Measurements from ENCODE around the gene PEAK1.

Gene PEAK1

DNA sequence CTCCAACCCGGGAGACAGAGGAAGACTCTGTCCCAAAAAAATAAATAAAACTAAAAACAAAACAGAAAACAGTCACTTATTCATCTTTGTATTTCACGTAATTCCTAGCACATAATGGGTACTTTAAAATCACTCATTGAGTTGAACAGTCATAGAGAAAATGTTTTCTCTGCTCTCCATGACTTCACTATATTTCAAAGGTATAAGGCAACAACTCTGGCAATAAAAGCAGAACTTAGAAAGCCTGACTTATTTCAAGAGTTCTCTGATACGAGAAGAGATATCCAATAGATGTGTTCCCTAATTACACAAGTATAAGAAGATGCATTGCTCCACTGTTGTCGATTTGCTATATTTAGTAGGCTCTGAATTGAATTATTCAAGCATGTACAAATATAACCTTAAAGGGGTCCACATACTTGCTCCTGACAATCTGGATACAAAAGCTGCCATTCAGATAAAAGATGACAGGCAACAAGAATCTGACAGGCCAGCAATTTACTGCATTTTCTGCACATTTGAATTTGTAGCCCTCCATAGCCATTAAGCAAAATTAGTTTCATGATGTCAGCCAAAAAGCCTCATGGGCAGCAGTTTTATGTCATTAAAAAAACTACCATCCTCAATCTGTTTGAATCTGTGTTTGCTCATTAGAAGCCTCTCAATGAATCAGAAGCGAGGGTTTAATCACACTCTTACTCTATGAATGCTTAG lies 47.9 kb downstream of the PEAK1 start:
- H3K4me3 ChIP-seq (ENCODE audit: low read depth in 1 of 2, low read length in 2 of 2): no peak overlapping the region
- H3K4me1 ChIP-seq (ENCODE audit: insufficient read depth, low read length): no peaks in the 10 kb centered on the region
- no peaks in the 10 kb centered on the region for H3K27me3 ChIP-seq (ENCODE audit: control insufficient read depth in 1 of 2, insufficient read depth in 2 of 2, low read length in 2 of 2)
- H3K9ac ChIP-seq (ENCODE audit: low read length): no peak overlapping the region
- no peaks in the 10 kb centered on the region for H3K9me3 ChIP-seq (ENCODE audit: low read length)
- no peak overlapping the region for H3K27ac ChIP-seq (ENCODE audit: low read depth, low read length)
- H3K36me3 ChIP-seq (ENCODE audit: insufficient read depth, low read length): no peaks in the 10 kb centered on the region

GRCh38 chr15:77370580-77370979 lies 49.3 kb downstream of the PEAK1 start:
- no peak overlapping the region for H3K4me3 ChIP-seq (ENCODE audit: low read depth in 1 of 2, low read length in 2 of 2)
- no peaks in the 10 kb centered on the region for H3K4me1 ChIP-seq (ENCODE audit: insufficient read depth, low read length)

DNA sequence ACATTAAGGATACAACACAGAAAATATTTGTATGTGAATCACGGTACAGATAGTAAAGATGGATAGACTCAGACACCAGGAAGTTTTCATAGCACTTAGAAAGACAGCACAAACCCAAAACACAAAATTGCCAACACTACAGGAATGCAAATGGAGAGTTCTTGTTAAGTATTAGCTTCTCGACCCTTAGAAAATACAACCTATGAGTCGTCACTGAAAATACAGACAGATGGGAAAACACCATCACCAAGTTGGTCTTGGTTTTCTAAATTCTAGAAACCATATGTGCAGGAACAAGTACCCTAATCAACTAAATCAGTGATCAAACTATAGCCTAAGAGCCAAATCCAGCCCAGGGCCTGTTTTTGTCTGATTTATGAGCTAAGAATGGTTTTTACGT lies 50.7 kb downstream of the PEAK1 start:
- no peaks in the 10 kb centered on the region for H3K9me3 ChIP-seq (ENCODE audit: low read length)
- H3K4me1 ChIP-seq (ENCODE audit: insufficient read depth, low read length): no peaks in the 10 kb centered on the region
- H3K27me3 ChIP-seq (ENCODE audit: control insufficient read depth in 1 of 2, insufficient read depth in 2 of 2, low read length in 2 of 2): no peaks in the 10 kb centered on the region
- no peak overlapping the region for H3K4me3 ChIP-seq (ENCODE audit: low read depth in 1 of 2, low read length in 2 of 2)
- H3K9ac ChIP-seq (ENCODE audit: low read length): no peak overlapping the region
- H3K36me3 ChIP-seq (ENCODE audit: insufficient read depth, low read length): no peaks in the 10 kb centered on the region
- no peak overlapping the region for H3K27ac ChIP-seq (ENCODE audit: low read depth, low read length)

More at GRCh38 chr15:77370580-77370979, 49.3 kb downstream of the PEAK1 start:
- H3K9me3 ChIP-seq (ENCODE audit: low read length): no peaks in the 10 kb centered on the region
- no peaks in the 10 kb centered on the region for H3K27me3 ChIP-seq (ENCODE audit: control insufficient read depth in 1 of 2, insufficient read depth in 2 of 2, low read length in 2 of 2)
- no peak overlapping the region for H3K27ac ChIP-seq (ENCODE audit: low read depth, low read length)
- H3K9ac ChIP-seq (ENCODE audit: low read length): no peak overlapping the region
- H3K36me3 ChIP-seq (ENCODE audit: insufficient read depth, low read length): no peaks in the 10 kb centered on the region

- Histone ChIP-seq H3K4me3 (ENCODE audit: low read depth in 1 of 2, low read length in 2 of 2) (no peak overlapping the region), H3K4me1 (ENCODE audit: insufficient read depth, low read length) (no peaks in the 10 kb centered on the region), H3K27me3 (ENCODE audit: control insufficient read depth in 1 of 2, insufficient read depth in 2 of 2, low read length in 2 of 2) (no peaks in the 10 kb centered on the region), H3K36me3 (ENCODE audit: insufficient read depth, low read length) (no peaks in the 10 kb centered on the region), H3K27ac (ENCODE audit: low read depth, low read length) (no peak overlapping the region), H3K9ac (ENCODE audit: low read length) (no peak overlapping the region), H3K9me3 (ENCODE audit: low read length) (no peaks in the 10 kb centered on the region)
Measured at GRCh38 chr15:77367631-77368030, 52.3 kb downstream of the PEAK1 start.

DNA sequence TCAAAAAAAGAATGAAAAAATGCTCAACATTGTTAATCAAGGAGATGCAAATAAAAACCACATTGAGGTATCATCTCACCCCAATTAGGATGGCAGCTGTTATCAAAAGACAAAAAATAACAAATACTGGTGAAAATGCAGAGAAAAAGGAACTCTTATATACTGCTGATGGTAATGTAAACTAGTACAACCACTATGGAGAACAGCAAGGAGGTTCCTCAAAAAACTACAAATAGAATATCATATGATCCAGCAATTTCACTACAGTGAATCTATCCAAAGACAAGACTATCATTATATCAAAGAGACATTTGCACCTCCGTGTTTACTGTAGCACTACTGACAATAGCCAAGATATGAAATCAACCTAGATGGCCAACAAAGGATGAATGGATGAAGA lies 58.4 kb downstream of the PEAK1 start:
- Histone ChIP-seq H3K9ac (ENCODE audit: low read length) (no peak overlapping the region), H3K27me3 (ENCODE audit: control insufficient read depth in 1 of 2, insufficient read depth in 2 of 2, low read length in 2 of 2) (no peaks in the 10 kb centered on the region), H3K36me3 (ENCODE audit: insufficient read depth, low read length) (no peaks in the 10 kb centered on the region), H3K4me3 (ENCODE audit: low read depth in 1 of 2, low read length in 2 of 2) (no peak overlapping the region), H3K9me3 (ENCODE audit: low read length) (no peaks in the 10 kb centered on the region), H3K27ac (ENCODE audit: low read depth, low read length) (no peak overlapping the region), H3K4me1 (ENCODE audit: insufficient read depth, low read length) (no peaks in the 10 kb centered on the region)

GRCh38 chr15:77358545-77359240 lies 61.2 kb downstream of the PEAK1 start:
- Histone ChIP-seq H3K27me3 (ENCODE audit: control insufficient read depth in 1 of 2, insufficient read depth in 2 of 2, low read length in 2 of 2) (no peaks in the 10 kb centered on the region), H3K9ac (ENCODE audit: low read length) (no peak overlapping the region), H3K4me1 (ENCODE audit: insufficient read depth, low read length) (no peaks in the 10 kb centered on the region), H3K36me3 (ENCODE audit: insufficient read depth, low read length) (no peaks in the 10 kb centered on the region), H3K9me3 (ENCODE audit: low read length) (no peaks in the 10 kb centered on the region), H3K4me3 (ENCODE audit: low read depth in 1 of 2, low read length in 2 of 2) (no peak overlapping the region), H3K27ac (ENCODE audit: low read depth, low read length) (no peak overlapping the region)

- Histone ChIP-seq H3K36me3 (ENCODE audit: insufficient read depth, low read length) (no peaks in the 10 kb centered on the region), H3K27ac (ENCODE audit: low read depth, low read length) (no peak overlapping the region), H3K27me3 (ENCODE audit: control insufficient read depth in 1 of 2, insufficient read depth in 2 of 2, low read length in 2 of 2) (no peaks in the 10 kb centered on the region), H3K4me1 (ENCODE audit: insufficient read depth, low read length) (no peaks in the 10 kb centered on the region), H3K9me3 (ENCODE audit: low read length) (no peaks in the 10 kb centered on the region), H3K4me3 (ENCODE audit: low read depth in 1 of 2, low read length in 2 of 2) (no peak overlapping the region), H3K9ac (ENCODE audit: low read length) (no peak overlapping the region)
Measured at GRCh38 chr15:77356305-77356704, 63.6 kb downstream of the PEAK1 start.

DNA sequence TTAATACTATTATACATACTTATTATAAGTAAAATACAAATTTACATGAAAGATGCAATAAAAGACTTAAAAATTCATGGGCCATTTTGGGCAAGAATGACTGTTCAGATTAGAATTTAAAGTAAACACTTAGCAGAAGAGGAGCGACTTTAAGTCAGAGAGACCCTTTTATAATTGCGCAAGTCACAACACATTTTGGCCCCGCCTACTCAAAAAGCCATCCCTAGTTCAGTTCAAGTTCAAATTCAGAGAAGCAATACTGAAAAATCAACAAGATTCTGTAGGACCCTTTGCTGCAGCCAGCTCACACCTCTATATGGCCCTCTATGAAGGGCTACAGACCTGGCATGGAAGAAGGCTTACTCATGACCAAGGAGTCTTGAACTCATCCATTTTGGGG lies 64.6 kb downstream of the PEAK1 start:
- Histone ChIP-seq H3K36me3 (ENCODE audit: insufficient read depth, low read length) (no peaks in the 10 kb centered on the region), H3K27me3 (ENCODE audit: control insufficient read depth in 1 of 2, insufficient read depth in 2 of 2, low read length in 2 of 2) (no peaks in the 10 kb centered on the region), H3K27ac (ENCODE audit: low read depth, low read length) (no peak overlapping the region), H3K9me3 (ENCODE audit: low read length) (no peaks in the 10 kb centered on the region), H3K9ac (ENCODE audit: low read length) (no peak overlapping the region), H3K4me1 (ENCODE audit: insufficient read depth, low read length) (no peaks in the 10 kb centered on the region), H3K4me3 (ENCODE audit: low read depth in 1 of 2, low read length in 2 of 2) (no peak overlapping the region)

GRCh38 chr15:77354063-77354462 lies 65.8 kb downstream of the PEAK1 start:
- Histone ChIP-seq H3K27me3 (ENCODE audit: control insufficient read depth in 1 of 2, insufficient read depth in 2 of 2, low read length in 2 of 2) (no peaks in the 10 kb centered on the region), H3K4me3 (ENCODE audit: low read depth in 1 of 2, low read length in 2 of 2) (no peak overlapping the region), H3K27ac (ENCODE audit: low read depth, low read length) (no peak overlapping the region), H3K9ac (ENCODE audit: low read length) (no peak overlapping the region), H3K9me3 (ENCODE audit: low read length) (no peaks in the 10 kb centered on the region), H3K4me1 (ENCODE audit: insufficient read depth, low read length) (no peaks in the 10 kb centered on the region), H3K36me3 (ENCODE audit: insufficient read depth, low read length) (no peaks in the 10 kb centered on the region)

- H3K9ac ChIP-seq (ENCODE audit: low read length): no peak overlapping the region
- H3K36me3 ChIP-seq (ENCODE audit: insufficient read depth, low read length): no peaks in the 10 kb centered on the region
- H3K9me3 ChIP-seq (ENCODE audit: low read length): no peaks in the 10 kb centered on the region
- no peak overlapping the region for H3K4me3 ChIP-seq (ENCODE audit: low read depth in 1 of 2, low read length in 2 of 2)
- no peaks in the 10 kb centered on the region for H3K4me1 ChIP-seq (ENCODE audit: insufficient read depth, low read length)
- no peaks in the 10 kb centered on the region for H3K27me3 ChIP-seq (ENCODE audit: control insufficient read depth in 1 of 2, insufficient read depth in 2 of 2, low read length in 2 of 2)
- no peak overlapping the region for H3K27ac ChIP-seq (ENCODE audit: low read depth, low read length)
Measured at GRCh38 chr15:77352887-77353286, 67.0 kb downstream of the PEAK1 start.

DNA sequence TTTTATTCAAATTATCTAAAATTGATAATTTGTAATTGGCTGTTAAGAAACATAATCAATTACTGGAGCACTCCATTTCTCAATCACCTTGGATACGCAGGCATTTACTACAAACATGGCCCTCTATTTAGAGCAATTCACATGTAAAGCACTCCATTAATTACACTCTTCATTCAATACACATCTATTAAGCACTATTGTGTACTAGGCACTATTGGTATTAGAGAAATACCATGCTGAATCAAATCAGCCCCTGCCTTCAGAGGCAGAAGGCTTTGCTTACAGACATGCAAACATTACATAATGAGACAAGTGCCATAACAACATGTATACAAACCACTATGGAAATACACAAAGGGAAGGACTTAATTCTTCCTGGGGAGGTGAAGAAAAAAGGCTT lies 69.1 kb downstream of the PEAK1 start:
- Histone ChIP-seq H3K4me3 (ENCODE audit: low read depth in 1 of 2, low read length in 2 of 2) (no peak overlapping the region), H3K4me1 (ENCODE audit: insufficient read depth, low read length) (no peaks in the 10 kb centered on the region), H3K27ac (ENCODE audit: low read depth, low read length) (no peak overlapping the region), H3K36me3 (ENCODE audit: insufficient read depth, low read length) (no peaks in the 10 kb centered on the region), H3K27me3 (ENCODE audit: control insufficient read depth in 1 of 2, insufficient read depth in 2 of 2, low read length in 2 of 2) (no peaks in the 10 kb centered on the region), H3K9me3 (ENCODE audit: low read length) (no peaks in the 10 kb centered on the region), H3K9ac (ENCODE audit: low read length) (no peak overlapping the region)

GRCh38 chr15:77349666-77350065 lies 70.2 kb downstream of the PEAK1 start:
- Histone ChIP-seq H3K27me3 (ENCODE audit: control insufficient read depth in 1 of 2, insufficient read depth in 2 of 2, low read length in 2 of 2) (no peaks in the 10 kb centered on the region), H3K9me3 (ENCODE audit: low read length) (no peaks in the 10 kb centered on the region), H3K9ac (ENCODE audit: low read length) (no peak overlapping the region), H3K4me1 (ENCODE audit: insufficient read depth, low read length) (no peaks in the 10 kb centered on the region), H3K4me3 (ENCODE audit: low read depth in 1 of 2, low read length in 2 of 2) (no peak overlapping the region), H3K36me3 (ENCODE audit: insufficient read depth, low read length) (no peaks in the 10 kb centered on the region), H3K27ac (ENCODE audit: low read depth, low read length) (no peak overlapping the region)
